ENCODE measurements around the gene MMP19. TPM values are rescaled to one million over a fixed set of nuclear protein-coding genes. Genes with fewer than 3 reads are reported as not detected.

The MMP19 gene, protein sequence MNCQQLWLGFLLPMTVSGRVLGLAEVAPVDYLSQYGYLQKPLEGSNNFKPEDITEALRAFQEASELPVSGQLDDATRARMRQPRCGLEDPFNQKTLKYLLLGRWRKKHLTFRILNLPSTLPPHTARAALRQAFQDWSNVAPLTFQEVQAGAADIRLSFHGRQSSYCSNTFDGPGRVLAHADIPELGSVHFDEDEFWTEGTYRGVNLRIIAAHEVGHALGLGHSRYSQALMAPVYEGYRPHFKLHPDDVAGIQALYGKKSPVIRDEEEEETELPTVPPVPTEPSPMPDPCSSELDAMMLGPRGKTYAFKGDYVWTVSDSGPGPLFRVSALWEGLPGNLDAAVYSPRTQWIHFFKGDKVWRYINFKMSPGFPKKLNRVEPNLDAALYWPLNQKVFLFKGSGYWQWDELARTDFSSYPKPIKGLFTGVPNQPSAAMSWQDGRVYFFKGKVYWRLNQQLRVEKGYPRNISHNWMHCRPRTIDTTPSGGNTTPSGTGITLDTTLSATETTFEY
- 0.62 and 0.89 TPM in 2 replicates for total RNA-seq
- long read RNA-seq, partial matches to known transcripts = 0 of 4 reads
- long read RNA-seq, other reads (novel, unspliced or antisense) = 2 of 4 reads

DNA sequence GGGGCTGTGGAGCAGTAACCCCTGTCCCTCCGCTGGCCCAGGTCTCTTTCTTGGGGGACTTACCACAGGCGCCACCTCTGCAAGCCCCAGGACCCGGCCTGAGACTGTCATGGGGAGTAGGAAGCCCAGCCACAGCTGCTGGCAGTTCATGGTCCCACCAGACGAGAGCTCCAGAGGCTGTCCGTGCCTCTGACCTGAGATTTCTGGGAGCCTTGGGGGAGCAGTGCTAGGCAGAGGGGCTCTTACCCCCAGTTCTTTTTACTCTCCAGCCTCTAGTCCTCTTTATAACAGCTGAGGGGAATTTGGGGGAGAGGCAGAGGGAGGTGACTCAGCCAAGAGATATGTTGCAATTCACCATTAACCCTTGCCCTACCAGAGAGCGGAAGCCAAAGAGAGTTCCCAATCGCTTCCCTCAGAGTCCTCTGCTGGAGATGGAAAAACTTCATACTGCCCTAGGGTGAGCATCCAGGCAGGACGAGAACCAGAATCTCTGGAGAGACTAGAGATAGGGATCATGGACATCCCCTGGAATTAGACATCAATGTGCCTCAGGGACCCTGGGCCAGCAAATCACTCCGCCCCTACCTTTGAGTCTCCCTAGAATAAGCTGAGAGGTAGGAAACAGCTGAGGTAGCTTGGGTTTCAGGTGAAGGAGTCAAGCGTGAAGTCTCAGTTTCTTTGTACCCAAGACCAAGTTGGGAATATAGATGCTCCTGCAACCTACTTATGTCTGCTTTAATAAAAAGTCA lies at the start of gene MMP19:
Gene MMP19 (minus strand): TSS at position 256 of the 749 bp plus-strand sequence. CDS start 106 bp downstream, at position 150.
- no peaks in the 10 kb centered on the region for H3K36me3 Mint-ChIP-seq (ENCODE audit: insufficient read depth)
- H3K4me1 Mint-ChIP-seq (ENCODE audit: low read depth) = no peaks in the 10 kb centered on the region
- no peak for DNase-seq (ENCODE audit: low spot score, unreplicated experiment)
- TF ChIP-seq, protein P1, sequence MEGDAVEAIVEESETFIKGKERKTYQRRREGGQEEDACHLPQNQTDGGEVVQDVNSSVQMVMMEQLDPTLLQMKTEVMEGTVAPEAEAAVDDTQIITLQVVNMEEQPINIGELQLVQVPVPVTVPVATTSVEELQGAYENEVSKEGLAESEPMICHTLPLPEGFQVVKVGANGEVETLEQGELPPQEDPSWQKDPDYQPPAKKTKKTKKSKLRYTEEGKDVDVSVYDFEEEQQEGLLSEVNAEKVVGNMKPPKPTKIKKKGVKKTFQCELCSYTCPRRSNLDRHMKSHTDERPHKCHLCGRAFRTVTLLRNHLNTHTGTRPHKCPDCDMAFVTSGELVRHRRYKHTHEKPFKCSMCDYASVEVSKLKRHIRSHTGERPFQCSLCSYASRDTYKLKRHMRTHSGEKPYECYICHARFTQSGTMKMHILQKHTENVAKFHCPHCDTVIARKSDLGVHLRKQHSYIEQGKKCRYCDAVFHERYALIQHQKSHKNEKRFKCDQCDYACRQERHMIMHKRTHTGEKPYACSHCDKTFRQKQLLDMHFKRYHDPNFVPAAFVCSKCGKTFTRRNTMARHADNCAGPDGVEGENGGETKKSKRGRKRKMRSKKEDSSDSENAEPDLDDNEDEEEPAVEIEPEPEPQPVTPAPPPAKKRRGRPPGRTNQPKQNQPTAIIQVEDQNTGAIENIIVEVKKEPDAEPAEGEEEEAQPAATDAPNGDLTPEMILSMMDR (IDR thresholded peaks at IDR 0.05; ENCODE audit: unreplicated experiment) = no peak
- peaks cover 4% of the 10 kb centered on the region for H3K27me3 Mint-ChIP-seq
- H3K9me3 Mint-ChIP-seq (ENCODE audit: low read depth) = no peaks in the 10 kb centered on the region
- no peak within 1 kb of the TSS for H3K4me3 Mint-ChIP-seq (ENCODE audit: low read depth)
- H3K27ac Mint-ChIP-seq = peak within 1 kb of the TSS; percentile 20

DNA sequence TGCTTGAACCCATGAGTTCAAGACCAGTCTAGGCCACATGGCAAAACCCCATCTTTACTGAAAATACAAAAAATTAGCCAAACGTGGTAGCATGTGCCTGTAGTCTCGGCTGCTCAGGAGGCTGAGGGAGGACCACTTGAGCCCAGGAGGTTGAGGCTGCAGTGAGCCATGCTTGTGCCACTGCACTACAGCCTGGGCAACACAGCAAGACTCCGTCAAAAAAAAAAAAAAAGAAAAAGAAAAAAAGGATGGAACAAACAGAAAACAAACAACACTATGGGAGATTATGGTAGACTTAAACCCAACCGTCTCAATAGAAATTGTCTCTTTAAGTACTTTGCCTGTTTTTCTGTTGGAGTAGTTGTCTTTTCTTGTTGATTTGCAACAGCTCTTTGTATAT lies 48.6 kb upstream of the MMP19 start:
- Mint-ChIP-seq H3K27ac (no peak overlapping the region), H3K4me3 (ENCODE audit: low read depth) (no peak overlapping the region), H3K9me3 (ENCODE audit: low read depth) (peaks cover 3% of the 10 kb centered on the region), H3K27me3 (no peaks in the 10 kb centered on the region), H3K4me1 (ENCODE audit: low read depth) (no peaks in the 10 kb centered on the region), H3K36me3 (ENCODE audit: insufficient read depth) (no peaks in the 10 kb centered on the region)
- DNase-seq (ENCODE audit: low spot score, unreplicated experiment) = no peak
- TF ChIP-seq, protein P1 (IDR thresholded peaks at IDR 0.05; ENCODE audit: unreplicated experiment) = no peak

DNA sequence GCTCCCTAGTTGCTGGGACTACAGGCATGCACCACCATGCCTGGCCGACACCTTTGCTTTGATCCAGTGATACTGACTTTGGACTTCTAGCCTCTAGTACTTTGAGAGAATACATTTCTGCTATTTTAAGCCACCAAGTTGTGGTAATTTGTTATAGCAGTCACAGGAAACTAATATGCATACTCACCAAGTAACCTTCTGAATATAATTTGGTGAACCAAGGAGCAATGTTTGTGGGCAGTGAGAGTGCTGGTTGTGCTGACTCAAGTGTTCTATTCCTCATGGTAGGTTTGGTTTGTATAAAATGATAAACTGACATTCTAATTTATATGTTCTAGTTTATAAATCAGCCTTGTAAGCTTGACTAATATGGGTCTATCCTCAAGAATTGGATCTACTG lies 42.4 kb upstream of the MMP19 start:
- Mint-ChIP-seq H3K9me3 (ENCODE audit: low read depth) (no peaks in the 10 kb centered on the region), H3K27ac (no peak overlapping the region), H3K27me3 (no peaks in the 10 kb centered on the region), H3K4me1 (ENCODE audit: low read depth) (no peaks in the 10 kb centered on the region), H3K36me3 (ENCODE audit: insufficient read depth) (no peaks in the 10 kb centered on the region), H3K4me3 (ENCODE audit: low read depth) (no peak overlapping the region)
- no peak for DNase-seq (ENCODE audit: low spot score, unreplicated experiment)
- TF ChIP-seq, protein P1 (IDR thresholded peaks at IDR 0.05; ENCODE audit: unreplicated experiment) = no peak

DNA sequence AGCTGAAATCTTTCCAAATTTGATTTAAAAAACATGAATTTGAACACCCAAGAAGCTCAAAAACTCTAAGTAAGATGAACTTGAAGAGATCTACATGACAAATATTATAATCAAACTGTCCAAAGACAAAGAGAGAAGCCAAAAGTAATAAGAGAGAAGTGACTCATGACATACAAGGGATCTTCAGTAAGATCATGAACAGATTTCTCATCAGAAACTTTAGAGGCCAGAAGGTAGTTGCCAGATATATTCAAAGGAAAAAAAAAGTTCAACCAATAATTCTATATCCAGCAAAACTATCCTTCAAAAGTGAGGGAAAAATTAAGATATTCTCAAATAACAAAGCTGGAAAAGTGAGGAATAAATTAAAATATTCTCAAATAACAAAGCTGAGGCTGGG lies 35.1 kb upstream of the MMP19 start:
- Mint-ChIP-seq H3K36me3 (ENCODE audit: insufficient read depth) (peaks cover 8% of the 10 kb centered on the region), H3K4me3 (ENCODE audit: low read depth) (no peak overlapping the region), H3K27ac (no peak overlapping the region), H3K9me3 (ENCODE audit: low read depth) (peaks cover 8% of the 10 kb centered on the region), H3K27me3 (no peaks in the 10 kb centered on the region), H3K4me1 (ENCODE audit: low read depth) (peaks cover 11% of the 10 kb centered on the region)
- TF ChIP-seq, protein P1 (IDR thresholded peaks at IDR 0.05; ENCODE audit: unreplicated experiment) = no peak
- DNase-seq (ENCODE audit: low spot score, unreplicated experiment) = no peak

All from progenitor cell of endocrine pancreas (in vitro differentiated cells).